HG02798 (cell line): Measurements from ENCODE around the gene FN3KRP.

Source experiments
- ATAC-seq: cut with Tn5 transposase; IDR thresholded peaks from one replicate; pipeline ENCODE4 v1.9.1; 2021; ENCODE audit warnings: mild to moderate bottlenecking; ENCODE audit not compliant: unreplicated experiment, poor library complexity

Gene FN3KRP

GRCh38 chr17:82686366-82687324 lies 29.9 kb upstream of the FN3KRP start:
- no peak for ATAC-seq

GRCh38 chr17:82687375-82687861 lies 29.1 kb upstream of the FN3KRP start:
- ATAC-seq: no peak

- ATAC-seq: no peak
Measured at GRCh38 chr17:82687871-82688270, 28.6 kb upstream of the FN3KRP start.

- ATAC-seq: no peak
Measured at GRCh38 chr17:82689077-82689476, 27.4 kb upstream of the FN3KRP start.

DNA sequence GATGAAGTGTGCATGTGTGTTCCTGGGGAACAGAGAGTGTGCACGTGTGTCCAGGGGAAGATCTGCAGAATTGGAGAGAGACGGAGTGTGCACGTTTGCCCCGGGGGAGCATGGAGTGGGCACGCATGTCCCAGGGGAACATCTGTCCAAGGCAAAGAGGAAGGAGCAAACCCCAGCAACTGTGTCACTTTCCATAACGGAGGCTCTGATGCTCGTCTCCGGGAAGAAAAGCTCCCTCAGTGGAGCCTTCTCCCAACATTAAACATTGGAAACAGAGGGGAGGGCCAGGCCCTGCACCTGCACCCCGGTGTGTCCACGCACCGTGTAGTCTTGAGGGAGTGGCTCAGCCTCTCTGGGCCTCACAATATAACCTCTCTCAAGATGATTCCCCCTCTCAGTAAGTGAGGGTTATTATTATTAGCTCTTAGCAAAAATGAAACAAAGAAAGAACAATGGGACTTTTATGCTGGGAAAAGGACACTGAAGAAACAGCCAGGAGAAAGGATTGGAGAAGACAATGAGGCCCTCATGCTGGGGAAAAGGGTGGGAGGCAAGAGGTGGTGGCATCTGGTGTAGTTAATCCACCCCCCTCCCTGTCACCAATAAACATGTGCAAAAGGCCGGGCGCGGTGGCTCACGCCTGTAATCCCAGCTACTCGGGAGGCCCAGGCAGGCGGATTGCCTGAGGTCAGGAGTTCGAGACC lies 25.6 kb upstream of the FN3KRP start:
- no peak for ATAC-seq

- ATAC-seq: no peak
Measured at GRCh38 chr17:82691714-82692113, 24.8 kb upstream of the FN3KRP start.

- no peak for ATAC-seq
Measured at GRCh38 chr17:82692268-82692667, 24.2 kb upstream of the FN3KRP start.

DNA sequence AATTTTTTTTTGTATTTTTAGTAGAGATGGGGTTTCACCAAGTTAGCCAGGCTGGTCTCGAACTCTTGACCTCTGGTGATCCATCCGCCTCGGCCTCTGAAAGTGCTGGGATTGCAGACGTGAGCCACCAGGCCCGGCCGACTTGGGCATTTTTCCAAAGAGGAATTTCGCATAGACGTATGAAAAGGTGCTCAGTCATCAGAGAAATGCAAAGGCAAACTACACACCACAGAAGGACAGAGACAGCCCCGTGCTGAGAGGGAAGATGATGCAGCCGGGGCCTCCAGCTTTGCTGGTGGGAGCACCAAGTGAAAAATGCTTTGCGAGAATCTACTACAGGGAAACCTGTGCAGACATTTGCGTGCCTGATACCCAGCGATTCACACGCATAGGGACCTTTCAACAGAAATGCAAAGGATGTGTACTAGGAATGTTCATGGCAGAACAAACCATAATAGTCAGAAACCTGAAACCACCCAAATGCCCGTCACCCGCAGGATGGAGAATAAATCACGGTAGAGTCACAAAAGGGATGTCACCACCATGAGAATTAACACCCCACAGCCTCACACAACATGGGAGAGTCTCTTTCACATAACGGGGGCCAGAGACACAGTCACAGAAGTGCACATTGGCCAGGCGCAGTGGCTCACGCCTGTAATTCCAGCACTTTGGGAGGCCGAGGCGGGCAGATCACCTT lies 23.2 kb upstream of the FN3KRP start:
- ATAC-seq: no peak

- no peak for ATAC-seq
Measured at GRCh38 chr17:82694647-82695046, 21.9 kb upstream of the FN3KRP start.

GRCh38 chr17:82696259-82696658 lies 20.2 kb upstream of the FN3KRP start:
- no peak for ATAC-seq

GRCh38 chr17:82696916-82697807 lies 19.3 kb upstream of the FN3KRP start:
- ATAC-seq: no peak

DNA sequence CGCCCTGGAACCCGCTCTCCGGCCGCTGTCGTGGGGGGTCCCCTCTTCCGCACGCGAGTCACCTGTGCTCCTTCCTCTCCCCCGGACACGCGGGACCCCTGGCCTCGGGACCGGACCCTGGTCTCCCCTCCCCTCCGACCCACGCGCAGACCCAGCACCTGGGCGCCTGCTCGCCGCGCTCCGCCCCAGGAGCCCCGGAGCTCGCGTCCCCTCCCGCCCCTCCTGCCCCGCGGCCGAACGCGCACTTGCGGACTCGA lies 18.8 kb upstream of the FN3KRP start:
- no peak for ATAC-seq

DNA sequence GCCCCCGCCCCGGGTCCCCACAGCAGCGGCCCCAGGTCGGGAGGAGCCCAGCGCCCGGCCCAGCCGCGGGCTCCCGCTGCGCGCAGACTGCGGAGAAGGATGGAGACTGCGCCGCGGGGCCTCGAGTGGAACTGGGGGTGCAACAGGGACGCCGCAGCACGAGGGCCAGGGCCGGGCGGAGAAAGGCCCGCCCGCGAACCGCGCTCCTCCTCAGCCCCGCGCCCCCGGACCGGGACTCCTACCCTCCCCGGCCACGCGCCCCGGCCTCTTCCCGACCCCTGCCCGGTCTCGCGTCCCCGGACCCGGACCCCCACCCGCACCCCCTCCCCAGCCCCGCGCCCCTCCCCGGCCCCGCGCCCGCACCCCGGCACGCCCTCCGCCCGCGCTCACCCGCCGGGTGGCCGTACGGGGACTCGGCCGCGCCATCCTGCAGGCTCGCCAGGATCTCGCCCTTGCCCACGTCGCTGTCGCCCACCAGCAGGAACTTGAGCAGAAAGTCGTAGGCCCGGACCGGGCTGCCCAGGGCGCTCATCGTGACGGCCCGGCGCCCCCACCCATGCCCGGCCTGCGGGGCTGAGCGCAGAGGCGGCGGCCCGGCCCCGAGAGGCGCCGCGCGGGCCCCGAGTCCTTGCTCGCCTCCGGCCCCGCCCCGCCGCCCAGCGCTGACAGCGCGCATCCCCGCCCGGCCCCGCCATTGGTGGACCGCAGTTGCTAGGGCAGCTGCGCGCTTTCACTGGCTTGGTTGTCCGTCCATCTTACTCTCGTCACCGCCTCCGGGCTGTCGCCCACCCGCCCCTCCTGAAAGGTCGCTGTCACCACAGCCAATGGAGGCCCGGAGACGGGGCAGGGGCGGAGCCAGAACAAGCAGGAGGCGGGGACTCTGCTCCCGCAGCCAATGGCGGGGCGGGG lies 18.2 kb upstream of the FN3KRP start, which contains the start of gene RAB40B:
TSS of gene RAB40B (minus strand) at position 634 of the 909 bp plus-strand sequence. CDS start at position 532, 102 bp downstream.
- ATAC-seq: peak; percentile 98

GRCh38 chr17:82698974-82699442 lies 17.5 kb upstream of the FN3KRP start:
- no peak for ATAC-seq

DNA sequence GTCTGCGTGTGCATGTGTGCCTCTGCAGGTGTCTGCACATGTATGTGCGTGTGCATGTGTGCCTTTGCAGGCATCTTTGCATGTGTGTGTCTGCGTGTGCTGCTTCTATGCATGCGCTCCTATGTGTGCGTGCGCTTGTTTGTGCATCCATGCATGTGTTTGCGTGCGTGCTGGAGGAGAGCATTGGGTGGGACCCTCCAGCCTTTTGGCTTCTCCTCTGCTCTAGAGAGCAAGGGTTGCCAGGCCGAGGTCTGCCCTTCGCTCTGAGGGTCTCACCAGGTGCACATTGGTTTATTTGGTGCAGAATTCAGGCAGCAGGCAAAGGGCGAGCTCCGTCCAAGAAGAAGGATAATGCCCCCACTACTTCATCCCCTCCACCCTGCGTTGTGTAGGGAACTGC lies 17.0 kb upstream of the FN3KRP start:
- no peak for ATAC-seq

DNA sequence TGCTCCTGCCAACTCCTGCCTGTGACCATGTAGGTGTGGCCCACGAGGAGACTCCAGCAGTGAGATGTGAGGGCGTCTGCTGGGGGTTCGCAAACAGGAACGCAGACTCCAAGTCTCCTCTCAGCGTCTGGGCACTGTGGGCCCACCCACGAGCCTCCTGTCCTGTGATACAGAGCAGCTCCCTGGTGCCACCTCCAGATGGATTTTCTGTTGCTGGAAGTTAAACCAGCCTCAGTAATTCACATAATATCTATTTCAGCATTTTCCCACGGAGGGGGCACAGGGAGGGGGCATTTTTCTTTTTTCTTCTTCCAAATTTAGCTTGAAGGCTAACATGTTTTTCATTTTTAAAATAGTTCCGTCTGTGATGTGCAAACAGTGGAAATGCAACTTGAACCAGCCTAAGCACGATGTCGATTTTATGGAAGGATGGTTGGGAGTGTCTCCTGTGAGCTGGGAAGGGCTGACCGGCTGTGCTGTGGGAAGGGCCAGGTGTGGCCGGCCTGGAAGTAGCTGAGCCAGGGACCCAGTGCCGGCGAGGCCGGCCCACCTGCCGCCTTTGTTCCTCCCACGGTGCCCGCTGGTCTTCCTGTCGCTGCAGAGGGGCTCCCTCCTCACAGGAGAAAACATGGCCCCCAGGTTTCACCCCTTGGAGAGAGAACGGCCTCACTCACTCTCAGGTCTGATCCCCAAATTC lies 14.1 kb upstream of the FN3KRP start:
- no peak for ATAC-seq

DNA sequence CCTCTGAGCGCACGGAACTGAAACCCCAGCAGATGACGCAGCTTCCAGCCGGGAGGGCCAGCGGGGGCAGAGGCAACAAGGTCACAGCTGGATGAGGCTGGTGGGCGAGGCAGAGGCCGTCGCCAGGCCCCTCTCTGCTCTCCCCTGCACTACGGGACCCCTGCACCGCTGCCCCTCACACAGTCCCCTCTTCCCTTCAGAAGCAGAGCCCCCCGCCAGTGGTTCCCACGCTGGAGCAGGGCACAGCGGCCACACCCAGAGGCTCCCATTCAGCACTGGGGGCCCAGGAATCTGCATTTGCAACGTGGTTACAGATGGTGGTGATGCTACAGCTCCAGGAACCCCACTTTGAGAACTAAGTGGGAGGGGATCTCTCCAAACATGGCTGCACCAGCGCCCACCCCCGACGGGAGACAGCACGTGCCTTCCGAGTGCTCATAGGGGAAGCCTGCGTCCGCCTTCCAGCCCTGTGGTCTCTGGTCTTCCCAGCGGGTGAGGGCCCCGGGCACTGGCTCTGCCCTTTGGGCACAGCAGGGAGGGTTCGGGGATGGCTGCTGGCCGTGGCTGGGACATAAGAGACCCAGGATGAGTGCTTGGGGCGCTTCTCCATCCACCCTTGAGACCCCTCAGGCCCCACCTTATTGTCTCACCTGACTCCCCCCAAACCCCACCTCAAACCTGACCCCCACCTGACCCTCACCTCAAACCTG lies 13.3 kb upstream of the FN3KRP start:
- no peak for ATAC-seq
